HepG2 (cell line): ENCODE results near the gene ARHGEF11. TPM values are rescaled to one million over a fixed set of nuclear protein-coding genes. Genes with fewer than 3 reads are reported as not detected.

Source experiments
- CBFB ChIP-seq: sonication (generic); formaldehyde crosslinking; IDR thresholded peaks from 2 replicates; pipeline ENCODE4 v1.4.0; 2020; ENCODE audit warnings: missing genetic modification reagents
- HNF4G ChIP-seq, 2 experiments: sonication (generic) in 1 of 2; formaldehyde crosslinking in 1 of 2; IDR thresholded peaks; 2 replicates each; pipeline versions ENCODE4 v1.4.0 to v1.6.1; 2011 to 2020; ENCODE audit warnings: borderline replicate concordance in 2 of 2, low read depth in 2 of 2, mild to moderate bottlenecking in 2 of 2, low read length in 1 of 2, missing genetic modification reagents in 1 of 2, moderate library complexity in 1 of 2
- HOXA5 ChIP-seq: sonication (generic); formaldehyde crosslinking; IDR thresholded peaks from 2 replicates; pipeline ENCODE4 v1.4.0; 2020; ENCODE audit warnings: missing genetic modification reagents
- IKZF4 ChIP-seq: sonication (generic); formaldehyde crosslinking; IDR thresholded peaks from 2 replicates; pipeline ENCODE4 v1.5.1; 2020; ENCODE audit warnings: borderline replicate concordance, mild to moderate bottlenecking, low read depth, missing genetic modification reagents; ENCODE audit errors: not compliant biosample characterization
- MED8 ChIP-seq: sonication (generic); formaldehyde crosslinking; IDR thresholded peaks from 2 replicates; pipeline ENCODE4 v1.8.1; 2023; ENCODE audit warnings: mild to moderate bottlenecking, missing genetic modification reagents; ENCODE audit not compliant: insufficient replicate concordance
- MEIS2 ChIP-seq: sonication (generic); formaldehyde crosslinking; IDR thresholded peaks from 2 replicates; pipeline ENCODE4 v1.9.0; 2021; ENCODE audit warnings: mild to moderate bottlenecking, missing genetic modification reagents
- MTA1 ChIP-seq: sonication (generic); formaldehyde crosslinking; IDR thresholded peaks from 2 replicates; pipeline ENCODE4 v1.4.0; 2020; ENCODE audit warnings: missing genetic modification reagents, mild to moderate bottlenecking, borderline replicate concordance
- YEATS2 ChIP-seq: sonication (generic); formaldehyde crosslinking; IDR thresholded peaks from 2 replicates; pipeline ENCODE4 v1.4.0; 2020; ENCODE audit warnings: missing genetic modification reagents, borderline replicate concordance
- ZBTB25 ChIP-seq: IDR thresholded peaks from 2 replicates; pipeline ENCODE4 v1.6.1; 2018; ENCODE audit warnings: missing genetic modification reagents
- ZBTB7B ChIP-seq: sonication (generic); formaldehyde crosslinking; IDR thresholded peaks from 2 replicates; pipeline ENCODE4 v1.4.0; 2020; ENCODE audit warnings: missing genetic modification reagents
- ZNF276 ChIP-seq: sonication (generic); formaldehyde crosslinking; IDR thresholded peaks from 2 replicates; pipeline ENCODE4 v1.4.0; 2020; ENCODE audit warnings: mild to moderate bottlenecking, low read depth, missing genetic modification reagents
- ZNF558 ChIP-seq: sonication (generic); formaldehyde crosslinking; IDR thresholded peaks from 2 replicates; pipeline ENCODE4 v1.9.0; 2022; ENCODE audit warnings: mild to moderate bottlenecking, missing genetic modification reagents, borderline replicate concordance
- ZNF776 ChIP-seq: sonication (generic); formaldehyde crosslinking; IDR thresholded peaks from 2 replicates; pipeline ENCODE4 v1.4.0; 2020; ENCODE audit warnings: mild to moderate bottlenecking, missing genetic modification reagents
- polyA plus RNA-seq, 8 experiments: library from polyadenylated mRNA; depleted of rRNA in 3 of 8; stranded (reverse) in 7 of 8; unstranded in 1 of 8; fragments of >200 nt; fragmentation: Illumina TruSeq in 4 of 8; extraction: Trizol in 4 of 8; gene quantifications; 2 replicates each; pipeline versions ENCODE4 v1.2.1 to v1.2.3, GENCODE V29; 2011 to 2016; ENCODE audit warnings: low read depth in 4 of 8, missing spikeins in 1 of 8, mixed read lengths in 1 of 8; ENCODE audit not compliant: insufficient read depth in 1 of 8
- total RNA-seq, 5 experiments: library from RNA; depleted of rRNA; stranded (reverse); fragments of >200 nt; fragmentation: Illumina TruSeq; extraction: Trizol; gene quantifications; 2 replicates each; pipeline ENCODE4 v1.2.3, GENCODE V29; 2016; ENCODE audit warnings: low read depth in 1 of 5
- TF ChIP-seq, protein P1 (sequence below): sonication (generic); formaldehyde crosslinking; IDR thresholded peaks from 2 replicates; pipeline ENCODE4 v1.4.0; 2020; ENCODE audit warnings: missing genetic modification reagents
- TF ChIP-seq, protein P2 (sequence below), 2 experiments: sonication (generic) in 1 of 2; formaldehyde crosslinking in 1 of 2; IDR thresholded peaks; 2 replicates each; pipeline versions ENCODE4 v1.6.1 to v1.9.0; 2014 to 2022; ENCODE audit warnings: antibody characterized with exemption in 1 of 2, borderline replicate concordance in 1 of 2, inconsistent platforms in 1 of 2, low read depth in 1 of 2, missing genetic modification reagents in 1 of 2

Gene ARHGEF11
- total and polyA plus RNA-seq, 2 of the 13 experiments (the other 11 are each of a cell fraction or from before 2014, with no cell fraction given): 16.5 to 21.2 TPM

- TF ChIP-seq MTA1 (CRISPR knock-in tag) (0 out of 2 replicates have a peak, but pooled peaks have one; percentile 35), MEIS2 (CRISPR knock-in tag) (peak; percentile 70; the same call in 1 of the 2 replicates), ZNF276 (CRISPR knock-in tag) (no peak), HNF4G (IDR thresholded peaks at IDR 0.05; ENCODE audit: borderline replicate concordance, low read depth, low read length) (0 out of 2 replicates have a peak, but pooled peaks have one; percentile 21), HNF4G (CRISPR knock-in tag; IDR thresholded peaks at IDR 0.05; ENCODE audit: borderline replicate concordance, low read depth) (no peak), HOXA5 (CRISPR knock-in tag) (no peak), IKZF4 (peak; percentile 25), CBFB (CRISPR knock-in tag) (no peak), MED8 (no peak), ZBTB25 (CRISPR knock-in tag) (peak; percentile 97; the same call in 1 of the 2 replicates), ZNF558 (CRISPR knock-in tag) (0 out of 2 replicates have a peak, but pooled peaks have one; percentile 52), ZNF776 (no peak; the same call in 1 of the 2 replicates), ZBTB7B (CRISPR knock-in tag) (0 out of 2 replicates have a peak, but pooled peaks have one; percentile 66), YEATS2 (CRISPR knock-in tag) (no peak)
- TF ChIP-seq, protein P1, sequence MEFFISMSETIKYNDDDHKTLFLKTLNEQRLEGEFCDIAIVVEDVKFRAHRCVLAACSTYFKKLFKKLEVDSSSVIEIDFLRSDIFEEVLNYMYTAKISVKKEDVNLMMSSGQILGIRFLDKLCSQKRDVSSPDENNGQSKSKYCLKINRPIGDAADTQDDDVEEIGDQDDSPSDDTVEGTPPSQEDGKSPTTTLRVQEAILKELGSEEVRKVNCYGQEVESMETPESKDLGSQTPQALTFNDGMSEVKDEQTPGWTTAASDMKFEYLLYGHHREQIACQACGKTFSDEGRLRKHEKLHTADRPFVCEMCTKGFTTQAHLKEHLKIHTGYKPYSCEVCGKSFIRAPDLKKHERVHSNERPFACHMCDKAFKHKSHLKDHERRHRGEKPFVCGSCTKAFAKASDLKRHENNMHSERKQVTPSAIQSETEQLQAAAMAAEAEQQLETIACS (CRISPR knock-in tag): peak; percentile 48; the same call in 1 of the 2 replicates
- TF ChIP-seq, protein P2, sequence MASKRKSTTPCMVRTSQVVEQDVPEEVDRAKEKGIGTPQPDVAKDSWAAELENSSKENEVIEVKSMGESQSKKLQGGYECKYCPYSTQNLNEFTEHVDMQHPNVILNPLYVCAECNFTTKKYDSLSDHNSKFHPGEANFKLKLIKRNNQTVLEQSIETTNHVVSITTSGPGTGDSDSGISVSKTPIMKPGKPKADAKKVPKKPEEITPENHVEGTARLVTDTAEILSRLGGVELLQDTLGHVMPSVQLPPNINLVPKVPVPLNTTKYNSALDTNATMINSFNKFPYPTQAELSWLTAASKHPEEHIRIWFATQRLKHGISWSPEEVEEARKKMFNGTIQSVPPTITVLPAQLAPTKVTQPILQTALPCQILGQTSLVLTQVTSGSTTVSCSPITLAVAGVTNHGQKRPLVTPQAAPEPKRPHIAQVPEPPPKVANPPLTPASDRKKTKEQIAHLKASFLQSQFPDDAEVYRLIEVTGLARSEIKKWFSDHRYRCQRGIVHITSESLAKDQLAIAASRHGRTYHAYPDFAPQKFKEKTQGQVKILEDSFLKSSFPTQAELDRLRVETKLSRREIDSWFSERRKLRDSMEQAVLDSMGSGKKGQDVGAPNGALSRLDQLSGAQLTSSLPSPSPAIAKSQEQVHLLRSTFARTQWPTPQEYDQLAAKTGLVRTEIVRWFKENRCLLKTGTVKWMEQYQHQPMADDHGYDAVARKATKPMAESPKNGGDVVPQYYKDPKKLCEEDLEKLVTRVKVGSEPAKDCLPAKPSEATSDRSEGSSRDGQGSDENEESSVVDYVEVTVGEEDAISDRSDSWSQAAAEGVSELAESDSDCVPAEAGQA (IDR thresholded peaks at IDR 0.05; ENCODE audit: low read depth): no peak
- TF ChIP-seq, protein P2 (CRISPR knock-in tag; IDR thresholded peaks at IDR 0.05; ENCODE audit: borderline replicate concordance): 0 out of 2 replicates have a peak, but pooled peaks have one; percentile 51
These were observed at the start of gene ARHGEF11 (continued) for GRCh38 chr1:157045250-157046218.
